Loucy (cell line): ENCODE results near the gene DUSP6.

ENCODE experiments used
- EZH2phosphoT487 ChIP-seq: fragments of 200-600 bp; IDR thresholded peaks from 2 replicates; pipeline ENCODE4 v1.6.1; 2018; ENCODE audit warnings: antibody characterized with exemption, mild to moderate bottlenecking, moderate library complexity, borderline replicate concordance
- TF ChIP-seq, protein P1 (sequence below): fragments of 200-600 bp; sonication (generic); conservative IDR thresholded peaks from 2 replicates; pipeline ENCODE4 v1.5.1; 2014; ENCODE audit warnings: mild to moderate bottlenecking, antibody characterized with exemption, low read length

DNA sequence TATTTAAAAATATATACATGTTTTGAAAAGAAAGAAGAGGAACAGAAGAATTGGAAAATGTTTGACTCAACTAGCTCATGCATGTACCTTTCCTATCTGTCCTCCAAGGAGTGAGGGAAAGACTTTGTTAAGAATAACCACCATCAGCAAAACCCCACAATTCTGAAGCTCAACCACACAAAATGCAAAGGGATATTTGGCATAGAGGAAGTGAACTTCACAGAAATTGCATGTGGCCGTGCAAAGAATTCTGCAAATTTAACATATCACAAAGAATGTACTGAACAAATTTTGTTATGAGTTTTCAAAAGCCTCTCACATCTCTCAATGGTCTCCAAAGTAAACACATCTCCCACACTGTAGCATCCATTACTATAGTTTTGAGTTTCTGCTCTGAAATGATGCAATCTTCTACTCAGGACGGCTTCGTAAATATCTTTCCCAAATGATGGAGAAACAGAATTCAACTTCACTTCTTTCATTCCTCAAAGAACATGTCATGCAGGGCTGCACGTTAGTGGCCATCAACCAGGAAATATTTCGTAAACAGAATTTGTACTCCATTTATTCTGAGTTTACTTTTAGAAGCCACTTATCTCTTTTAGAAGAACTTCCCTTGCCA is 17.6 kb downstream of the DUSP6 start:
- TF ChIP-seq, protein P1, sequence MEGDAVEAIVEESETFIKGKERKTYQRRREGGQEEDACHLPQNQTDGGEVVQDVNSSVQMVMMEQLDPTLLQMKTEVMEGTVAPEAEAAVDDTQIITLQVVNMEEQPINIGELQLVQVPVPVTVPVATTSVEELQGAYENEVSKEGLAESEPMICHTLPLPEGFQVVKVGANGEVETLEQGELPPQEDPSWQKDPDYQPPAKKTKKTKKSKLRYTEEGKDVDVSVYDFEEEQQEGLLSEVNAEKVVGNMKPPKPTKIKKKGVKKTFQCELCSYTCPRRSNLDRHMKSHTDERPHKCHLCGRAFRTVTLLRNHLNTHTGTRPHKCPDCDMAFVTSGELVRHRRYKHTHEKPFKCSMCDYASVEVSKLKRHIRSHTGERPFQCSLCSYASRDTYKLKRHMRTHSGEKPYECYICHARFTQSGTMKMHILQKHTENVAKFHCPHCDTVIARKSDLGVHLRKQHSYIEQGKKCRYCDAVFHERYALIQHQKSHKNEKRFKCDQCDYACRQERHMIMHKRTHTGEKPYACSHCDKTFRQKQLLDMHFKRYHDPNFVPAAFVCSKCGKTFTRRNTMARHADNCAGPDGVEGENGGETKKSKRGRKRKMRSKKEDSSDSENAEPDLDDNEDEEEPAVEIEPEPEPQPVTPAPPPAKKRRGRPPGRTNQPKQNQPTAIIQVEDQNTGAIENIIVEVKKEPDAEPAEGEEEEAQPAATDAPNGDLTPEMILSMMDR, result no peak
- TF ChIP-seq EZH2phosphoT487, result no peak
